G401.6 (cell line): ENCODE data around the gene HIPK4.
"Not testable (repeated sequence)": the region's sequence is repeated elsewhere in the genome, so short reads cannot be mapped to it uniquely, and the experiment has no call there.

Experiments
- FAIRE-seq: peaks from 2 replicates; lab custom pipeline; 2012; peaks lifted over from hg19 to GRCh38; lab: Jason Lieb, UNC

Gene HIPK4, protein sequence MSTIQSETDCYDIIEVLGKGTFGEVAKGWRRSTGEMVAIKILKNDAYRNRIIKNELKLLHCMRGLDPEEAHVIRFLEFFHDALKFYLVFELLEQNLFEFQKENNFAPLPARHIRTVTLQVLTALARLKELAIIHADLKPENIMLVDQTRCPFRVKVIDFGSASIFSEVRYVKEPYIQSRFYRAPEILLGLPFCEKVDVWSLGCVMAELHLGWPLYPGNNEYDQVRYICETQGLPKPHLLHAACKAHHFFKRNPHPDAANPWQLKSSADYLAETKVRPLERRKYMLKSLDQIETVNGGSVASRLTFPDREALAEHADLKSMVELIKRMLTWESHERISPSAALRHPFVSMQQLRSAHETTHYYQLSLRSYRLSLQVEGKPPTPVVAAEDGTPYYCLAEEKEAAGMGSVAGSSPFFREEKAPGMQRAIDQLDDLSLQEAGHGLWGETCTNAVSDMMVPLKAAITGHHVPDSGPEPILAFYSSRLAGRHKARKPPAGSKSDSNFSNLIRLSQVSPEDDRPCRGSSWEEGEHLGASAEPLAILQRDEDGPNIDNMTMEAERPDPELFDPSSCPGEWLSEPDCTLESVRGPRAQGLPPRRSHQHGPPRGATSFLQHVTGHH

DNA sequence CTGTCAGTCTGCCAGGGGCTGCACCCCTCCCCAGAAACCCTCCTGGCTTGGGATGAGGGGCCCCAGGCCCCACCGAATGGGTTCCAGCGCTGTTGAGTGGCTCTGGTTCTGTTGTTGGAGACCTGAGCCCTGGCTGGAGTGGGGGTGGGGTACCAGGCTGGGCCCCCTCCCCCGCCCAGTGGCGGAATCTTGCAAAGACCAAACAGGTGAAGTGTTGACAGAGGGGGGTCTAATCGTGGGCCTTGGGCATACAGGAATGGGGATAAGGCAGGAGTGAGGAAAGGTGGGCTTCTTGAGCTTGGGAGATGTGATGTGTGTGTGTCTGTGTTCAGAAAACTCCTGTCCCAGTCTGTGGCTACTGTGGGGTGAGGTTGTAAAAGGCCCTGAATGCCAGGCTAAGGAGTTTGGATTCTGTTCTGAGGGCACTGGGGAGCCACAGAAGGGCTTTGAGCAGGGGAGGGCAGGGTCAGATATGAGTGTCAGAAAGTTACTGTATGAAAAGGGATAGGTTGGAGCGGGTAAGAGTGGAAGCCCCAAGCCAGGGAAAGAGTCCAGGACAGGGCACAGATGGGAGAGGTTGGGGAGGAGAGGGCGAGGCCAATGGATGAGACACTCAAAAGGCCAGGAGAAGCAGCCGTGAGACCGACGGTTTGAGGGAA, at the start of gene HIPK4:
Gene HIPK4 (minus strand): TSS at position 98 of the 659 bp plus-strand sequence. CDS start 279 bp downstream, outside the sequence.
- no peak for FAIRE-seq

- FAIRE-seq = no peak
Measured at GRCh38 chr19:40438284-40438683, 48.3 kb upstream of the HIPK4 start.

- FAIRE-seq = no peak
Measured at GRCh38 chr19:40433391-40434216, 43.6 kb upstream of the HIPK4 start.

DNA sequence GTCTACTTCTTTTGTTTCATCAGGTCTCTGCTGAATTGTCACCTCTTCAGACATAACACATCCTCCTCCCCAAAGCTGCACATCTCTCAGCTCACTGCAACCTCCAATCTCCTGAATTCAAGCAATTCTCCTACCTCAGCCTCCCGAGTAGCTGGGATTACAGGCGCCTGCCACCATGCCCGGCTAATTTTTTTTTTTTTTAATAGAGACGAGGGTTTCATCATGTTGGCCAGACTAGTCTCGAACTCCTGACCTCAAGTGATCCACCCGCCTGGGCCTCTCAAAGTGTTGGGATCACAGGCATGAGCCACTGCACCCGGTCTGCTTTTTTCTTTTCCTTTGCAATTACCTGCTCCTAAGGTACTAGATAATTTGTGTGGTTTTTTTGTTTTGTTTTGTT, 42.8 kb upstream of the HIPK4 start:
- FAIRE-seq = not testable (repeated sequence)

- no peak for FAIRE-seq
Measured at GRCh38 chr19:40431698-40432097, 41.7 kb upstream of the HIPK4 start.

DNA sequence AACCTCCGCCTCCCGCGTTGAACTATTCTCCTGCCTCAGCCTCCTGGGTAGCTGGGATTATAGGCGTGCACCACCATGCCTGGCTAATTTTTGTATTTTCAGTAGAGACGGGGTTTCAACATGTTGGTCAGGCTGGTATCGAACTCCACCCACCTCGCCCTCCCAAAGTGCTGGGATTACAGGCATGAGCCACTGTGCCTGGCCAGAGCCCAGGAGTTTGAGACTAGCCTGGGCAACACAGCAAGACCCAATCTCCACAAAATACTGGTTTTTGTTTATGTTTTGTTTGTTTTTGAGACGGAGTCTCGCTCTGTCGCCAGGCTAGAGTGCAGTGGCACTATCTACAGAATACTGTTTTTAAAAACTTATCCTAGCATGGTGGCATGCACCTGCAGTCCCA, 40.3 kb upstream of the HIPK4 start:
- FAIRE-seq = not testable (repeated sequence)

GRCh38 chr19:40428197-40428596, 38.2 kb upstream of the HIPK4 start:
- not testable (repeated sequence) for FAIRE-seq

- peak; percentile 99 for FAIRE-seq
Measured at GRCh38 chr19:40425450-40426287, 35.7 kb upstream of the HIPK4 start, which contains the start of gene SERTAD1. SERTAD1 (minus strand) TSS chr19:40425992; CDS start chr19:40423546, 2,446 bp downstream.

GRCh38 chr19:40424637-40425449, 34.9 kb upstream of the HIPK4 start:
- FAIRE-seq = no peak

- FAIRE-seq = no peak
Measured at GRCh38 chr19:40423938-40424337, 34.0 kb upstream of the HIPK4 start.

DNA sequence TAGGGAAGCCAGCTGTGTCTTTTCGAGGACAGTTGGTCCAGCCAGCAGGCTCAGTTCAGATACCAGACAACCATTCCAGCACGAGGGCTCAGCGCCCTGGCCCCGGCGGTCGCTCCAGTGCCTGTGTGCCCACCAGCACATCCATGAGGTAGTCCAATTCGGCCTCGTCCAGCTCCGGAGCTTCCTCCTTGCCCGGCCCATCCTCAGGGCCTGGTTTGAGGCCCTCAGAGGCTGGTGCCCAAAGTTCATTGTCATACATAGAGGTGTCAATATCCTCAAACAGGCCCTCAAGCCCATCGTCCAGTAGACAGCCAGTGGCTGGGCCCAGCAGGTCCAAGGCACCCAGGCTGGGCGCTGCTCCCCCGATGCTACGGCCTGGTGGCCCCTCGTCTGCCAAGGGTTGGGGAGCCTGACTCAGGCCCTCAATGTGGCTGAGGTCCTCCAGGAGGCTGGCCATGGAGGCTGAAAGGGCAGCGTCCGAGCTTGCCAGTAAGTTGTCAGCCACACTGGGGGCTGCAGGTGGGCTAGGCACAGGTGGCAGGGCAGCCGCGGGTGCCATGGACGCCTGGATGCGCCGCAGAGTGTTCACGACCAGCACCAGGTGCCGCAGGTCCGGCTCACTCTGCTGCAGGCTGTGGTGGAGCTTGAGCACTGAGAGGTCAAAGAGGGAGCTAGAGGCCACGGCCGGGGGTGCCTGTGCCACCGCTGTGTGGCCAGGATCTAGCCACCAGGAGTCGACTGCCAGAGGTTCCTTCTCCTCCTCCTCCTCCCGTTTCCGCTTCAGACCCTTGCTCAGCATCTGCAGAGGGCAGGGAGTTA, 33.0 kb upstream of the HIPK4 start:
- FAIRE-seq = no peak

- FAIRE-seq = no peak
Measured at GRCh38 chr19:40421993-40422747, 32.2 kb upstream of the HIPK4 start.

DNA sequence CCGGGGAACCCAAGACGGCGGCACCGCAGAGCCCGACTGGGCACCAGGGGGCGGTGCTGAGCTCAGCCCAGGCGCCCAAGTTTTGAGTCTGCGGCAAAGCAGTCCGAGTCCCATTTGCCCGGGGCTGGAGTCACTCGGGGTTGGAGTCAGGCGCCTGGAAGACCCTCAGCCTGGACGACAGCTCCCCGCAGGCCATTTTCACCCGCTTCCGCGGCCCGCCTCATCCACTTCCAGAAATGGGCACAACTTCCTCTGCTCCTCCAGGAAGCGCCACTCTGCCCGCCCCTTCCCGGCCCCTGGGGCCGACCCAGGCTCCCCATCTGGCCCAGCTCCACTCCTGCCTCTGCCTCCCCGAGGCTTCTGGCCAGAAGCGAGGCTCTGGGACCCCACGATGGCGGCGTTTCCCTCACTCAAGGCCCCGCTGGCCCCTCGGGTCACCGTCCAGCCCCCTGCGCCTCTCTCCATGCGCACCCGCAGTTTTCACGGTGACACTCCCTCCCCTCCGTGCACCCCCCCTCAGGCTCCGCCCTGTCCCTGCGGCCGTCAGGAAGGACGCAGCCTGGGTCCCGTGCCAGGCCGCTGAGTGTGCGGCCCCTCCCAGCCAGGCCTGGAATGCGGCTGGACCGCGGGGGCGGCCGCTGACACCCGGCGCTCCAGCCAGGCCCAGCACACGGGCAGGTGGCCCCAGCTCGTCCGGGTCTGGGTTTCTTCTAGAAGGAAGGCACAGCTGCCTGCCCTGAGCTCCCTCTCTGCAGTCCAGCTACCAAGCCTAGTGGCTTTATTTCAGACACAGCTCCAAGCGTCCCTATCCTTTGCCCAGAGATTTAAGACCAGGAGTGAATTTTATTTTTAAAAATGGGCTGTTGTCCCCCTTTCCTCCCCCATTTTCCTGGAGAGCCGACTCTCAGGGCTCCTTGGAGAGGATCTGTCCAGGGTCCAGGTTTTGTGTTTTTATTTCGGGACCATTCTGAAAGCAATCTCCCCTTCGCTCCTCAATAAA, 31.1 kb upstream of the HIPK4 start:
- no peak for FAIRE-seq

DNA sequence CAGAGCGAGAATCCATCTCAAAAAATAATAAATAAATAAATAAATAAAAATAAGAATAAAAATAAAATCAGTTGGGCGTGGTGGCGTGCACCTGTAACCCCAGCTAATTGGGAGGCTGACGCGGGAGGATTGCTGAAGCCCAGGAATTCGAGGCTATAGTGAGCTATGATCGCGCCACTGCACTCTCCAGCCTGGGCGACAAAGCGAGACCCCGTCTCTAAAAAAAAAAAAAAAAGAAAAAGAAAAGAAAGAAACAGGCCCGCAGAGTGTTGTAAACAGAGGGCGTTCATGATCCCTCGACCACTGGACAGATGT, 30.4 kb upstream of the HIPK4 start:
- no peak for FAIRE-seq

GRCh38 chr19:40419780-40420179, 29.8 kb upstream of the HIPK4 start:
- no peak for FAIRE-seq

DNA sequence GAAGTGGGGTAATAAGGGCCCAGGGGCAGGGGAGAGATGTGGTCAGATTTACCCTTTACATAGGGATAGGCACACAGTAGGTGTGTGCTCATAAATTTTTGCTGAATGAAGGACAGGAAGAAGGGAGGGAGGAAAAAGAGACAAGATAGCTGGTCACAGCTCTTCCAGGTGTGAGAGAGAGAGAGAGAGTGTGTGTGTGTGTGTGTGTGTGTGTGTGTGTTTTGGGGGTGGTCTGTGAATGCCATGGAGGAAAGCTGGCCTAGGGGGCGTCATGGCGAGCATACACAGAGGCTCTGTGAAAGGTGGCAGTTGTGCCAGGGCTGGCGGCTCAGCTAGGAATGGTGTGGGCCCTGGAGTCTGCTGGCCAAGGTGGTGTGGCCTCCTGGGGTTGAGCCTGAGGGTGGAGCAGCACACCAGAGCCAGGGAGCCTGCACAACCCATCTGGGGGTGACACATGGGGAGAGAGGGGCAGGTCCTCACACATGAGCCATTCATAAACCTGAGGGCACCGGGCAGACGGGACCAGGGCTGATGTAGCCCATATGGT, 29.2 kb upstream of the HIPK4 start:
- FAIRE-seq = no peak

- FAIRE-seq = no peak
Measured at GRCh38 chr19:40418040-40418439, 28.1 kb upstream of the HIPK4 start.

- FAIRE-seq = no peak
Measured at GRCh38 chr19:40417643-40417981, 27.6 kb upstream of the HIPK4 start.
